Measurements from ENCODE around the gene SUGT1. TPM values are rescaled to one million over a fixed set of nuclear protein-coding genes. Genes with fewer than 3 reads are reported as not detected.
"Not testable (repeated sequence)": the region's sequence is repeated elsewhere in the genome, so short reads cannot be mapped to it uniquely, and the experiment has no call there.

Gene SUGT1
- total RNA-seq, 1 donor from 2014 or later: 30.3 TPM

GRCh38 chr13:52721356-52721755 lies 68.7 kb downstream of the SUGT1 start:
- not testable (repeated sequence) for H3K27me3 ChIP-seq (ENCODE audit: control insufficient read depth in 3 of 3, insufficient read depth in 3 of 3, low read length in 3 of 3); H3K27ac ChIP-seq (ENCODE audit: low read depth, low read length); H3K36me3 ChIP-seq (ENCODE audit: control insufficient read depth in 3 of 3, insufficient read depth in 3 of 3, low read length in 3 of 3); H3K9me3 ChIP-seq (ENCODE audit: control insufficient read depth in 3 of 3, low read length in 3 of 3); H3K4me1 ChIP-seq (ENCODE audit: control insufficient read depth in 3 of 3, insufficient read depth in 3 of 3, low read length in 3 of 3); H3K4me3 ChIP-seq (ENCODE audit: low read length in 3 of 3); H3K9ac ChIP-seq (ENCODE audit: low read depth in 1 of 3, low read length in 3 of 3)

DNA sequence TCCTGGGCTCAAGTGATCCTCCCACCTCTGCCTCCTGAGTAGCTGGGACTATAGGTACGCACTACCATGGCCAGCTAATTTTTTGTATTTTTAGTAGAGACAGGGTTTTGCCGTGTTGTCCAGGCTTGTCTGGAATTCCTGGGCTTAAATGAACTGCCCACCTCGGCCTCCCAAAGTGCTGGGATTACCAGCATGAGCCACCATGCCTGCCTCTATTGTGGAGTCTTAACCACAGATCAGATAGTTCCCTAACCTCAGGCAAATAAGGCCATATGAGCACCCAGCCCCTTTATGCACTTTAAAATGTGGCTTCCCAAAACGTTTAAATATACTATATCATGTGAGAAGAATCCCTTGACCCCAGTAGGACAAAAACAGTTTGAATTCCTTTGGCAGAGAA lies 70.5 kb downstream of the SUGT1 start:
- no peak overlapping the region for H3K4me3 ChIP-seq (ENCODE audit: low read length in 3 of 3)
- H3K9me3 ChIP-seq (ENCODE audit: control insufficient read depth in 3 of 3, low read length in 3 of 3): no peaks in the 10 kb centered on the region
- H3K27ac ChIP-seq (ENCODE audit: low read depth, low read length): no peak overlapping the region
- no peak overlapping the region for H3K9ac ChIP-seq (ENCODE audit: low read depth in 1 of 3, low read length in 3 of 3)
- no peaks in the 10 kb centered on the region for H3K36me3 ChIP-seq (ENCODE audit: control insufficient read depth in 3 of 3, insufficient read depth in 3 of 3, low read length in 3 of 3)
- H3K4me1 ChIP-seq (ENCODE audit: control insufficient read depth in 3 of 3, insufficient read depth in 3 of 3, low read length in 3 of 3): no peaks in the 10 kb centered on the region
- H3K27me3 ChIP-seq (ENCODE audit: control insufficient read depth in 3 of 3, insufficient read depth in 3 of 3, low read length in 3 of 3): no peaks in the 10 kb centered on the region

GRCh38 chr13:52725302-52725701 lies 72.7 kb downstream of the SUGT1 start:
- H3K27me3 ChIP-seq (ENCODE audit: control insufficient read depth in 3 of 3, insufficient read depth in 3 of 3, low read length in 3 of 3): no peaks in the 10 kb centered on the region
- H3K36me3 ChIP-seq (ENCODE audit: control insufficient read depth in 3 of 3, insufficient read depth in 3 of 3, low read length in 3 of 3): no peaks in the 10 kb centered on the region
- H3K4me3 ChIP-seq (ENCODE audit: low read length in 3 of 3): no peak overlapping the region
- H3K9me3 ChIP-seq (ENCODE audit: control insufficient read depth in 3 of 3, low read length in 3 of 3): no peaks in the 10 kb centered on the region
- H3K9ac ChIP-seq (ENCODE audit: low read depth in 1 of 3, low read length in 3 of 3): no peak overlapping the region
- no peak overlapping the region for H3K27ac ChIP-seq (ENCODE audit: low read depth, low read length)
- no peaks in the 10 kb centered on the region for H3K4me1 ChIP-seq (ENCODE audit: control insufficient read depth in 3 of 3, insufficient read depth in 3 of 3, low read length in 3 of 3)

DNA sequence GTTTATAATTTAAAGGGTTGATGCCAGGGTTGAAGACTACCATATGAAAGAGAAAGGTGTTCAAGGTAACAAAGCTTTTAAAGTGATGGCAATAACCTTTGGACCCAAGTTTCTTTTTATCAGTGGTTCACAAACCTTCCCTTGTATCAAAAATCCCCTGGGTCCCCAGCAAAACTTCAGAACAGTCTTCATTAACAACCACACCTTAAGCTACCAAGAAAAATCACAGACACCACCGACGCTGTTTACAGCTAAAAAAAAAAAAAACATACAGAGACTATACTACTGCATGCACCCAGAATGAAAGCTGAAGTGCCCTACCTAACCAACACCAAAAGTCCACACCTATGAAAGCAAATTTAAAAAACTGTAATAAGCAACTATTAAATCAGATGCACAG lies 73.6 kb downstream of the SUGT1 start:
- Histone ChIP-seq H3K36me3 (ENCODE audit: control insufficient read depth in 3 of 3, insufficient read depth in 3 of 3, low read length in 3 of 3) (no peaks in the 10 kb centered on the region), H3K9ac (ENCODE audit: low read depth in 1 of 3, low read length in 3 of 3) (no peak overlapping the region), H3K9me3 (ENCODE audit: control insufficient read depth in 3 of 3, low read length in 3 of 3) (no peaks in the 10 kb centered on the region), H3K4me3 (ENCODE audit: low read length in 3 of 3) (no peak overlapping the region), H3K4me1 (ENCODE audit: control insufficient read depth in 3 of 3, insufficient read depth in 3 of 3, low read length in 3 of 3) (no peaks in the 10 kb centered on the region), H3K27me3 (ENCODE audit: control insufficient read depth in 3 of 3, insufficient read depth in 3 of 3, low read length in 3 of 3) (no peaks in the 10 kb centered on the region), H3K27ac (ENCODE audit: low read depth, low read length) (no peak overlapping the region)

DNA sequence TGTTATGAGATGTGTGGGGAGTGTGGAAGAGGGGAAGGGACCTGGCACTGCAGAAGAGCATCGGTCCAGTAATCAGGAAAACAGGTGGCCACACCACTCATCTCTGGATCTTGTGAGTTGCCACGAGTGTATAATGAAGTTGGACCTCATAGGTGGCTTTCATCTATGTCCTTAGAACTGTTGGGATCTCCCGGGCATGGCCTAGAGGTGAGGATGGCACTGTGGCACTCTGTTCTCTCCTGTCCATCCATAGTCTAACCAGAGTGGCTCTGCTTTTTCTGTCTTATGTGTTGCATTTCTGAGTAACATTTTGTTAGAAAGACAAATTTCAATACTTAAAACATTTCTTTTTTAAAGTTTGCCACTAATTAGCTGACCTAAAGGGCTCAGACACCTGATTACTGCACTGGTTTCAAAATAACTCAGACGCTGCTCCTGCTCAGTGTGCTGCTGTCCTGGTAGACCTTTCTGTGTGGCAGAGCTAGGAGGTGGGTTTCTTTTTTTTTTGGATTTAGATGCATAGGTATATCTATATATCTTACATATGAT lies 81.5 kb downstream of the SUGT1 start:
- Histone ChIP-seq H3K9ac (ENCODE audit: low read depth in 1 of 3, low read length in 3 of 3) (no peak overlapping the region), H3K4me1 (ENCODE audit: control insufficient read depth in 3 of 3, insufficient read depth in 3 of 3, low read length in 3 of 3) (peaks cover 0 to under 1% (median 0%) of the 10 kb centered on the region in 3 donors), H3K36me3 (ENCODE audit: control insufficient read depth in 3 of 3, insufficient read depth in 3 of 3, low read length in 3 of 3) (no peaks in the 10 kb centered on the region), H3K27me3 (ENCODE audit: control insufficient read depth in 3 of 3, insufficient read depth in 3 of 3, low read length in 3 of 3) (peaks cover 7 to 12% (median 9%) of the 10 kb centered on the region in 3 donors), H3K4me3 (ENCODE audit: low read length in 3 of 3) (no peak overlapping the region), H3K9me3 (ENCODE audit: control insufficient read depth in 3 of 3, low read length in 3 of 3) (no peaks in the 10 kb centered on the region), H3K27ac (ENCODE audit: low read depth, low read length) (no peak overlapping the region)

- H3K27me3 ChIP-seq (ENCODE audit: control insufficient read depth in 3 of 3, insufficient read depth in 3 of 3, low read length in 3 of 3): peaks cover 21 to 26% (median 26%) of the 10 kb centered on the region in 3 donors
- no peaks in the 10 kb centered on the region for H3K36me3 ChIP-seq (ENCODE audit: control insufficient read depth in 3 of 3, insufficient read depth in 3 of 3, low read length in 3 of 3)
- peaks cover 0 to 4% (median 0%) of the 10 kb centered on the region in 3 donors for H3K4me1 ChIP-seq (ENCODE audit: control insufficient read depth in 3 of 3, insufficient read depth in 3 of 3, low read length in 3 of 3)
- H3K9ac ChIP-seq (ENCODE audit: low read depth in 1 of 3, low read length in 3 of 3): no peak overlapping the region
- no peaks in the 10 kb centered on the region for H3K9me3 ChIP-seq (ENCODE audit: control insufficient read depth in 3 of 3, low read length in 3 of 3)
- H3K4me3 ChIP-seq (ENCODE audit: low read length in 3 of 3): no peak overlapping the region
- H3K27ac ChIP-seq (ENCODE audit: low read depth, low read length): no peak overlapping the region
Measured at GRCh38 chr13:52736891-52737290, 84.3 kb downstream of the SUGT1 start.

DNA sequence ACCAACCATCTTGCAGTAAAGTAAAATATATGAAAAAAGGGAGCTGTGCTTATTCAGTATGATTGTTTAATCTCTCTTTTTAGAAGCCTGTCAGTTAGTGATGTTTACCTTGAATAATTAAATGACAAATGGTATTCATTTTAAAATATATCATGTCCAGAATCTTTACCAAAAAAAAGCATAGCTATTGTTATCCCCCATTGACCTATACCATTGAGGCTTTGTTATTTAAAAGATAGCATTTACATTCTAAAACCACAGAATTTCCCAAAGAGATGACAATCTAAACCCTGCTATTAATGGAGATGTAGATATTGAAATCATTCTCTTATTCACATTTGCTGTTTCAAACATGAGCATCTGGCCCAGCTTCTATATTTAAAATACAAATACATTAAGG lies 84.8 kb downstream of the SUGT1 start:
- Histone ChIP-seq H3K4me3 (ENCODE audit: low read length in 3 of 3) (no peak overlapping the region), H3K27ac (ENCODE audit: low read depth, low read length) (no peak overlapping the region), H3K27me3 (ENCODE audit: control insufficient read depth in 3 of 3, insufficient read depth in 3 of 3, low read length in 3 of 3) (peaks cover 21 to 26% (median 26%) of the 10 kb centered on the region in 3 donors), H3K9ac (ENCODE audit: low read depth in 1 of 3, low read length in 3 of 3) (no peak overlapping the region), H3K36me3 (ENCODE audit: control insufficient read depth in 3 of 3, insufficient read depth in 3 of 3, low read length in 3 of 3) (no peaks in the 10 kb centered on the region), H3K9me3 (ENCODE audit: control insufficient read depth in 3 of 3, low read length in 3 of 3) (no peaks in the 10 kb centered on the region), H3K4me1 (ENCODE audit: control insufficient read depth in 3 of 3, insufficient read depth in 3 of 3, low read length in 3 of 3) (peaks cover 0 to 4% (median 0%) of the 10 kb centered on the region in 3 donors)

DNA sequence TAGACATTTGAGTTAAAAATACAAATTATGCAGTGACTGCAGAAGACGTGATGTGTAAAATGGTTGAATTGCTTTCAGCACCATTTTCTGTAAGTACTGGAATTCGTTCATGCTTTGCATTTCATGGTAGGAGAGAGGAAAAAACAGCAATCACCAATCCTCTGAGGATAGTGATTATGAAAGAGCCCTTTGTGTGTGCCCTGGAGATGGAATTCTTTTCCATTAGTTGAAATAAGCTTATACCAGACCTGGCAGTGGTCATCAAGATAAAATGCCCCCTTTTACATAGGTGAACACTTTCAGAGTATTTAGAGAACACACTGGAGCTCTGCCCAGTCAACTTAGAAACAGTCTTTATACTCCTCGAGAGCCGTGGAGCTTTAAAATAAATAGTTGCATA lies 85.3 kb downstream of the SUGT1 start:
- H3K27ac ChIP-seq (ENCODE audit: low read depth, low read length): no peak overlapping the region
- no peak overlapping the region for H3K9ac ChIP-seq (ENCODE audit: low read depth in 1 of 3, low read length in 3 of 3)
- H3K4me1 ChIP-seq (ENCODE audit: control insufficient read depth in 3 of 3, insufficient read depth in 3 of 3, low read length in 3 of 3): peaks cover 0 to 4% (median 0%) of the 10 kb centered on the region in 3 donors
- no peak overlapping the region for H3K4me3 ChIP-seq (ENCODE audit: low read length in 3 of 3)
- peaks cover 21 to 26% (median 26%) of the 10 kb centered on the region in 3 donors for H3K27me3 ChIP-seq (ENCODE audit: control insufficient read depth in 3 of 3, insufficient read depth in 3 of 3, low read length in 3 of 3)
- H3K36me3 ChIP-seq (ENCODE audit: control insufficient read depth in 3 of 3, insufficient read depth in 3 of 3, low read length in 3 of 3): no peaks in the 10 kb centered on the region
- H3K9me3 ChIP-seq (ENCODE audit: control insufficient read depth in 3 of 3, low read length in 3 of 3): no peaks in the 10 kb centered on the region

DNA sequence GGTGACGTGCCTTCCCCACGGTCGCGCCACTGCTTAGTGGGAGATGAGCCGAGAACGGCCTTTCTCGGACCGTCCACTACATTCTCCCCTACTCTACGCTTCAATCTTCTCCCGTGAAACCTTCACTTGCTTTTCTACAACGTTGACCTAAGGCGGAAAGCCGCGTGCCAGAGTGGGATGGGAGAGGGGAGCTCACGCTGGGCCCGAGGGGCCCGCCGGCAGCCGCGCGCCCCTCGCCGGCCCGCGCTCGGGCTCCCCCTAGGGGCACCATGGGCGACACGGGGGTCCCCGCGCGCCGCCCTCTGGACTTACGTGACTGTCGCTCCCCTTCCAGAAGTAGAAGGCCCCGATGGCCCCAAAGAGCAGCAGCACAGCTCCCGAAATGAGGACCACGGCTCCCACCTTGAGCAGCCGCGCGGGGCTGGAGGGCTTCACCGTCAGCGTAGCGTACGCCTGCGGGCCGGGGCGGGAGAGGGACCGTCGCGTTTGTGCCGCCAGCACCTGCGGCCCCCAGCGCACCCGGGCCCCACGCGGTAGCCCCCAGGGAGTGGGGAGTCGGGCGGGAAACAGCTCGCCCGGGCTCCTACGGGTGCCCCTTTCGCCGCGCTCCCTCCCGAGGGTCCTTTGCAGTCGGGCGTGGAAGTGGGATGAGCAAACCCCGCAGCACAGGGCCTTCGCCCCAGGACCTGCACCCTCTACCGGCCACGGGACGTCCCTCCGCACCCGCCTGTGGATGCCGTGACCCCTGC lies 86.3 kb downstream of the SUGT1 start:
- Histone ChIP-seq H3K27ac (ENCODE audit: low read depth, low read length) (no peak overlapping the region), H3K27me3 (ENCODE audit: control insufficient read depth in 3 of 3, insufficient read depth in 3 of 3, low read length in 3 of 3) (peaks cover 21 to 26% (median 26%) of the 10 kb centered on the region in 3 donors), H3K9me3 (ENCODE audit: control insufficient read depth in 3 of 3, low read length in 3 of 3) (no peaks in the 10 kb centered on the region), H3K4me3 (ENCODE audit: low read length in 3 of 3) (peak overlapping the region; percentile 9 to 58 (median 51)), H3K36me3 (ENCODE audit: control insufficient read depth in 3 of 3, insufficient read depth in 3 of 3, low read length in 3 of 3) (no peaks in the 10 kb centered on the region), H3K4me1 (ENCODE audit: control insufficient read depth in 3 of 3, insufficient read depth in 3 of 3, low read length in 3 of 3) (peaks cover 0 to 4% (median 0%) of the 10 kb centered on the region in 3 donors), H3K9ac (ENCODE audit: low read depth in 1 of 3, low read length in 3 of 3) (no peak overlapping the region)

DNA sequence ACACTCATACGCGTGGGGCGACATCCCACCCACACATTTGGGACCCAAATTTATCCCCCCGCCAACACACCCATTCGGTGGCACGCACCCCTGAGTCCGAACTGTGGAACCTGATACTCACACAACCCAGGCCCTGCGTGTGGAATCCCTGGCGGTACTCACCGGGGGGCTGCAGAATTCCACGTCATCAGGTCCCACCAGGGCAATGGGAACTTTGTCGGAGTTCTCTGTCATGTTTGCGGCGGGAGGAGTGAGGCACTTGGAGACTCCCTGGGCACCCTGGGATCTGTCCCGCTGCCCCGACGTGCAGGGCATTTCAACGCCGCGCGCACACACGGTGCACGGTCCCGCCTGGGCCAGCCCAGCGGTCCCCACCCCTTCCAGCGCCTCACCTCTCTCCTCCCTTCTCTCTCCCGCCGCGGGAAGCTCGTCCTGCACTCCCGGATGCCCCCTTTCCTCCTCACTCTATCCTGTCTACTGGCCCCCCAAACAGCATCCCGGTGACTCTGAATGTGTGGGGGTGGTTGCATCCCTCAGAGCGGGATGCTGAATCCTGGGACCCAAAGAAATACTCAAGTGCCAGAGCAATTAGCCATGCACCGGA lies 86.9 kb downstream of the SUGT1 start, which contains the start of gene CNMD:
TSS of gene CNMD (minus strand) at position 353 of the 604 bp plus-strand sequence. CDS start at position 234, 119 bp downstream.
- H3K36me3 ChIP-seq (ENCODE audit: control insufficient read depth in 3 of 3, insufficient read depth in 3 of 3, low read length in 3 of 3): no peaks in the 10 kb centered on the region
- peak within 1 kb of the TSS; percentile 9 to 58 (median 51) for H3K4me3 ChIP-seq (ENCODE audit: low read length in 3 of 3)
- H3K27ac ChIP-seq (ENCODE audit: low read depth, low read length): no peak within 1 kb of the TSS
- H3K27me3 ChIP-seq (ENCODE audit: control insufficient read depth in 3 of 3, insufficient read depth in 3 of 3, low read length in 3 of 3): peaks cover 21 to 26% (median 26%) of the 10 kb centered on the region in 3 donors
- peaks cover 0 to 4% (median 0%) of the 10 kb centered on the region in 3 donors for H3K4me1 ChIP-seq (ENCODE audit: control insufficient read depth in 3 of 3, insufficient read depth in 3 of 3, low read length in 3 of 3)
- no peak within 1 kb of the TSS for H3K9ac ChIP-seq (ENCODE audit: low read depth in 1 of 3, low read length in 3 of 3)
- H3K9me3 ChIP-seq (ENCODE audit: control insufficient read depth in 3 of 3, low read length in 3 of 3): no peaks in the 10 kb centered on the region

Measured in skeletal muscle tissue (tissue), 4 donors.